GM10847 (cell line): ENCODE measurements around the gene NDUFS2.

Experiments
- POLR2A ChIP-seq: IDR thresholded peaks from 2 replicates; pipeline ENCODE4 v1.6.1; 2011; ENCODE audit not compliant: insufficient read length; ENCODE audit errors: extremely low read depth

NDUFS2 gene

GRCh38 chr1:161230762-161231161 lies 28.6 kb downstream of the NDUFS2 start:
- no peak for TF ChIP-seq POLR2A

GRCh38 chr1:161233102-161233501 lies 30.9 kb downstream of the NDUFS2 start:
- TF ChIP-seq POLR2A: no peak

DNA sequence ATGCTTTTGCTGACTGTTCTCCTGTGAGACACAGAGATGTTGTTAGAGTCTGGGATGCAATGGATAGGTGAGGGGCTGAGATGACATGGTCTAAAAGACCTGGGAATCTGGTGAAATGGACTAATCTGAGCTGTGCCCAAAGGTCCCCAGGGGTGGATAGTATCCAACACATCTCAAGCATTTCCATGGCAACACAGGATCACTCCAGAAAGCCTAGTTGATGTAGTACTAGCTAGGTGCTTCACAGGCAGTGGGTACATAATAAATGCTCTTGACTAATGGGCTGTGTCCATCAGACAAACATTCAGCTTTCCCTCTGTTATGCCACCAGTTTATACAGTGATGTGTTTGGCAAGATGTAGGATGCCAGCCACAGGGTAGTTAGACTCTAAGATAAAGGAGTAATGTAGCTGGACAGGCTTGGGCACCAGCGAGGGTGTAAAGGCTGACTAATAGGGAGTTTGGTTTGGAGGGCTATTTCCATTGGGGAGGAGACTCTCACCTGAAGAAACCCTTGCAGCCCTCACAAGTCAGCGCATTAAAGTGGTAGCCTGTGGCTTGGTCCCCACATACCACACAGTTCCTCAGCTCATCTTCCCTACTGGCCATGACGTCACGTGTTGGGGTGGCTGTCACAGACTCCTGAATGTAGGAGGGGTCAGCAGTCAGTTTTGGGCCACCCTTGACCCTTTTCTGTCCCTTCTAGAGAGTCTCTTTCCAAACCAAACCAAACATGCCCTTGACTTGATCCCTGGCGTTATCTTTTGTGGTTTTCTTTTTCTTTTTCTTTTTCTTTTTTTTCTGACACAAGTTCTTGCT lies 34.0 kb downstream of the NDUFS2 start:
- TF ChIP-seq POLR2A: no peak

GRCh38 chr1:161238039-161238473 lies 35.9 kb downstream of the NDUFS2 start, which contains the start of gene NR1I3:
TSS of gene NR1I3 (minus strand) at chr1:161238203. CDS start at chr1:161236565, 1,638 bp downstream.
- TF ChIP-seq POLR2A: no peak

DNA sequence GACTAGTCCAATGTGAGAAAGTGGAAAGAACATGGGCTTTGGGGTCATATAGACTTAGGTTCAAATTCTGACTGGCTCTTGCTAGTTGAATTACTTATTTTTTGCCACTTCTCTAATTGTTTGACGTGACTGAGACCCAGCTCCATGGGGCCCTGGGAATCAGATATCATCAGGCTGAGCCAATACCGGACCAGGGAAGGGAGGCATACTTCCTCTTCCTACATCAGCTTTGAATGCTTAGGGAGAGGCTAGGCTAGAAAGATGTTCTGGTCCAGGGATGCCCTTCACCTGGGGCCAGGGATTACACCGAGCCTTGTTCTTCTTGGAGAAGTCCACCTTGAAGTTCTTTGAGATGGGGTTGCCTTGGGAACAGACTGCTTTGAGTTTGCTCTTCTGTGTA lies 39.5 kb downstream of the NDUFS2 start:
- no peak for TF ChIP-seq POLR2A

GRCh38 chr1:161242313-161242712 lies 40.1 kb downstream of the NDUFS2 start:
- TF ChIP-seq POLR2A: no peak

DNA sequence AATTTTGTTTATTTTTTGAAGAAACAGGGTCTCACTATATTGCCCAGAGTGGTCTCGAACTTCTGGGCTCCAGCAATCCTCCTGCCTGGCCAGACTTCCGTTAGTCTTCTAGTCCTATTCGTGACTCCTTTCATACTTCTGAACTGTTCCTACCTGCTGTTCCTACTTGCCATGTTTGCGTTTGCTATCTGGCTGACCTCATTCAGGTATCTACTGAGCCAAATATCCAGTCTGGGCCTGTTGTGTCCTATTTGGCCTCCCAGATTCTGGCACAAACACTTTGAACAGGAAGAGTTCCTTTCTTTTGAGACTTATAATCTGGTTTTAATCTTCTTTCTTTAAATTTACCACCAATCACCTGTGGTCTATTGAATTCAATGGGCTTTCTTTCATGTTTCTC lies 42.7 kb downstream of the NDUFS2 start:
- TF ChIP-seq POLR2A: no peak

DNA sequence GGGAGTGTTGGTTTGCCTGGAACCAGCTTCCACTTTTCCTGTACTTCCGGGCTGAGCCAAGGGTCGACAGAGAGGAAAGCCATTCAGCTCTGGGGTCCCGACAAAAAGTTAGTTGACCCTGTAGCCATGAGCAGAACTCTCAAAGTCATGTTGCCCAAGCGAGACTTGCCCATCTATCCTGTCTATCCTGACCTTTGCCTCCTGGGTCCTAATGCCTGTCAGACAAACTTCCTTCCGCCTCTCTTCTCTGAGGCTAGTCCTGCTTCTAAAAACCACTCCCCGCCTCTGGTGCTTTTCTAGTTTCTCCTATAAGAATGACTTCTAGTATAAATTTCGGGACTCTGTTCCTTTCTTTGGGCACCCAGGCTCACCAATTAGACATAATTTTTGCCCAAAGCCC lies 48.7 kb downstream of the NDUFS2 start:
- TF ChIP-seq POLR2A: no peak

- TF ChIP-seq POLR2A: no peak
These were observed 49.4 kb downstream of the NDUFS2 start for GRCh38 chr1:161251579-161251978.

- no peak for TF ChIP-seq POLR2A
These were observed 56.5 kb downstream of the NDUFS2 start, which contains the start of gene PCP4L1 for GRCh38 chr1:161258439-161259344. TSS of gene PCP4L1 (plus strand) at chr1:161258745. CDS start at chr1:161258975, 230 bp downstream.

DNA sequence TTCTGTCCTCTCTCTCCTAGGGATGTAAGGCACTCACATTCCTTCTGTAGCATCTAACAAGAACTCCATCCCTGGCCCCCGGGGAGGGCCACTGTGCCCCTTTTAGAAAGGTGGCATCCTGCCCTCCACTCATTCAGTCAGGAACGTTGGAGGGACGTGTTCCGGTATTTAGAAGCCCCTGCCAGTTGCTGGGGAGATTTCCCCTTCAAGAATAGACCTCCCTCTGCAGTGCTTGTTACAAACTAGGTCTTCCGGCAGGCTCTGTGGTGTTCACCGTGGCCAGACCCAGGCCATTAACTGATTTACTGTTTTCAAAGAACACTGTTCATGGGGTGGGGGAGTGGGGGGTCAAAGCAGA lies 57.2 kb downstream of the NDUFS2 start:
- TF ChIP-seq POLR2A: no peak

GRCh38 chr1:161259765-161260164 lies 57.6 kb downstream of the NDUFS2 start:
- TF ChIP-seq POLR2A: no peak

GRCh38 chr1:161260376-161261260 lies 58.5 kb downstream of the NDUFS2 start:
- no peak for TF ChIP-seq POLR2A

GRCh38 chr1:161261261-161262235 lies 59.4 kb downstream of the NDUFS2 start:
- TF ChIP-seq POLR2A: no peak
